Activated CD4-positive, alpha-beta T cell treated with anti-CD3 and anti-CD28 coated beads, Interleukin-2, amount 50 U/mL, for 16 hours (primary cell): ENCODE data around the gene AFF3.
"Not testable (repeated sequence)": the region's sequence is repeated elsewhere in the genome, so short reads cannot be mapped to it uniquely, and the experiment has no call there.

Experiments used
- DNase-seq: peaks from one replicate; pipeline ENCODE4 v3.0.0-alpha.2; 2020

The AFF3 gene

DNA sequence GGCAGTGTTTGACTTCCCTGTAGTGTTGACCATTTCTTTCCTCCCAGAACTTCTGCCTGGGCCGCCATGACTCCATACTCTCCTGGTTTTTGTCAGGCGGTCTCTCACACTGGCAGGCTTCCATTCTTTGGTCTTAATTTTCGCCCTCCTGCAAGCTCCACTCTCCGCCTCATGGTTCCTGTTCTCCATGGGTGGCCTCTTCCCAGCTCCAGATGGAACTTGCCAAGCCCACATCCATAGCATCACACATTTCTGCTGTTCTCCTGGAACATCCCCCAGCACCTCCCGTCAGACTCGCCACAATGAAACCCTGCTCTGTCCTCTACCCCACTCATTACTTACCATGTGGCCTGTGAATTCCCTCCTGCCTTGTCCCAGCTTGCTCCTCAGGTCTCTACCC lies 896 bp upstream of the AFF3 start:
- DNase-seq: no peak

DNA sequence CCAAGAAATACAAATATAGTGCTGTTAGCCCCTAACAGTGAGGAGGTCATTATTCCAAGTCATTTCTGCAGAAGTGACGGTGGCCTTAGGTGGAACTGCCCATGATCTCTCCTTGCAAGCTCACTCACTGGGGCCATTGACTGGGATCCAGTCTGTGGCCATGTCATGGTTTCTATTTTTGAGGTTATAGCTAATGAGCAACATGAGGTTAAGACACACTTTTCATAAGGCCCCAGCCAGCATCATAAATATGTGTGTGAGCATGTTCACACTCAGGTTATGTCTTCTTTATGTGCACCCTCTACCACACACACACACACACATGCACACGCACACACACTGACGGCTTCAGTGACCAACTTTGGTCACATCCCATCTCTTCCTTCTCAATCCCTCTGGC lies 484 bp downstream of the AFF3 start:
- DNase-seq: no peak

DNA sequence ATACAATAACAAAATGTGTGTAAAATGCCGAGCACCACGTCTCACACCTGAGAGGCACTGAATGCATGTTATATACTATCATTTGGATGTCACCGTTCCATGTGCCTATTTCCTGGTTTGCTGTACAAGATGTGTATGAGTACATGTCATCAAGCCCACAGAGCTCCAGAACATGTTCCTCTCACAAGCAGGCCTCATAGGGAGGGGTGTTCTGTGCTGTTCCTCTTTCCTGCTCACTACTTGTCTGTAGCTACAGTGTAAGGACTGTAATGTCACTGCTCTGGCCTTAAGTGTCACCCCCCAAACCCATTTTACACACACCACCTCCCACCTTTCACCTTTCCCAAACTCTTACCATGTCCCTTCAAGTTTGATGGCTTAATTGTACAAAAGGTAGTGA lies 1.8 kb downstream of the AFF3 start:
- DNase-seq: no peak

DNA sequence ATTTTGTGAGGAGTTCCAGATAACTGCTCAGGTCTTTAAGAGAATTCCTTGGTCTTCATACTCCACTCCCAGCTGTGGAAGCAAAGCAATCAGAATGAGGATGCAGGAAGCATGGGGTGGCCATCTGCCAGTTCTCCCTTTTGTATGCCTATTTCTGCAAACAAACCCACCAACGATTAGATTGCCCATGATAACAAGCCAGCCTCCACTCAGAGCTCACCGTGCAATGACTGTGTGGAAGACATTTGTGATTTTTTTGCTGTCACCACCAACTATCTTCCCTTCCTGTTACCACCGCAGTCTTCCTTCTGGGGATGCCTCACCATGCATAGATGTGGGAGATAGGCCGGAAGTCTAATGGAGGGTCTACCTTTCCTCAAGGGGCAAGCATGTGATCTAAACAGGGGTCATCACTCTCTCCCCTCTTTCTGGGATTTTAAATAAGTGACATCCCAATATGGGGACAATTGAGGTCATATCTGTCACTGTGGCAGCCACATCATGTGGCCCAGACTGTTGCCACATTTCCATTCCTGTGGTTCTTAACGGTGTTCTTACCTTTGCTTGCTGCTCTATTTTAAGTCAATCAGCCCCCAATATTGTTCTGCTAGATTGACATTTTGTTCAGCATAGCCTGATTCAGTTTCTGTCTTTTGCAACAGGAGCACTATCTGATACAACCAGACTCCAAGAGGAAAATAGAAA lies 4.4 kb downstream of the AFF3 start:
- DNase-seq: no peak

DNA sequence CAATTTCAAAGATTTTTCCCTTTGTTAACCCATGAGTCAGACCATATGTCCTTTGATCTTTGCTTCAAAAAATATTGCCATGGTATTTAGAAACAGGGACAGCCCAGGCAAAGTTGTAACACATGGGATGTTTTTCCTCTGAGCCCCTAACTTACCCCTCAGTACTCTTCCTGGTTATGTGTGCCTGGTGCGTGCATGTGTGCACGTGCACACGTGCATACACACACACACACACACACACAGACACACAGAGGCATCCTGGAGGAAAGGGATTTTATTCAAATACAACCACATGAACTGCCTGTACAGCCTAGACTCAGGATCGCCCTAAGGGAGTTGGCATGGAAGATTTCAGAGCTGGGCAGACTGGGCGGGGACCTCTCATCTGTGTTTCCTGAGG lies 5.1 kb downstream of the AFF3 start:
- DNase-seq: no peak

DNA sequence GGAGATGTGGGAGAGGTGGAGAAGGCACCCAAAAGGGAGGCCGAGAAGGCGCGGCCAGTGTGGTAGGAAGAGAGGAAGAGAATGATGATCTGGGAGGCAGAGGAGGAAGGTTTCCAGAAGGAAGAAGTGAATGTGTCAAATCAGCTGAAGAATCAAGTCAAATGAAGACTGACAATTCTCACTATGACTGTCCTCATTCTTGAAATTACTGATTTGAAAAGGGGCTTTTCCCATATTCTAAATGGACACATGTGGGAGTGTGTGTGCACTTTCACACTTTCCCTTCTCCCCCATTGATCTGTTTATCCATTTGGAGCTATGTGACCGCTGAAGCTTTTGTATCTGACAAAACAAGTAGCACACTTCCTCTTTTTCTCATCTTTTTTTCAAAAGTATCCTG lies 6.1 kb downstream of the AFF3 start:
- DNase-seq: peak; percentile 73

DNA sequence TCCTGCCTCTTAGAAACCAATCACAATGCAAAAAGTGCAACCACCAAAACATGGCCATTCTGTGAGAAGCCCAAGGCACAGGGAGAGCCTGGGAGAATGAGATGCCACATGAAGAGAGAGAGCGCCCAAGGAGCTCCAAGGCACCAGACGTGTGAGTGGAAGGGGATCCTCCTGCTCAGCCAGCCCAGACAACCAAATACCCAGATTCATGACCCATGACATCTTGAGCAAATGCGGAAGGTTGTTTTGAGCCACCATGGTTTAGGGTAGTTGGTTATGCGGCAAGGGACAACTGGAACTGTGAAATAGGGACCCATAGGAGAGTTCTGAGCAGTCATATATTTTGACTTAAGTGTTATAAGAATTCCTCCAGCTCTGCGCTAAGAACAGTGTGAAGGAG lies 7.0 kb downstream of the AFF3 start:
- no peak for DNase-seq

DNA sequence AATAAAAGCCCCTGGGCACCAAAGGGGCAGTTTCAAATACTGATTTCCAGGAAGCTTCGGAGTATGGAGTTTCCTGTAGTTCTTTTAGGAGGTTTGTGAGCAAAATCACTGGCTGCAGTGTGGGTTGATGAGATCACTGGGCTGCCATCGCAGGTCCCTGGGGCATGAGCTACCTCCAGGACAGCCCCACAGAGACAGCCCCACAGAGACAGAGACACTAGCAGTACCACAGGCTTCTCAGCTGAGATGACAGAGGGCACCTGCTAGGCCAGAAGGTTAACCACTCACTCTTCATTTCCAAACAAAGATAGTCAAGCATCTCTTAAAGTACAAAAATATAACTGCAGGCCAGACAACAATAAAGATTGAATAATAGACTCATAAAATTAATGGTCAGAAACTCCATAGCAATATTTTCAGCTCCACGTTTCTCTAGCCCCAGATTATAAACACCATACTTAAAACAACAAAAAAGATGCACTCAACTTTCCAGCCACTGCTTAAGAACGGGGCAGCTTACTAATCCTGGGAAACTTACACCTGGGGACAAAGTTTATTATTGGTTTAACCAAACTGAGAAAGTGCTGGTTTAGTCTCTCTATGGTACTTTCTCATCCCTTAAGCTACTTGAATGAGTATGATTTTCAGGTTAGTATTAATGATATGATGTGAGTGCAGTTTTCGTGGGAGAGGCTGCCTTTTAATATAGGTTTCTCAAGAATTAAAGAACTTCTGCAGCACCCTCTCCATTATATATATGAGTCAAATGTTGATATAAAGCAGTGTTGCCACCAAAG lies 11.6 kb downstream of the AFF3 start:
- DNase-seq: peak; percentile 47

DNA sequence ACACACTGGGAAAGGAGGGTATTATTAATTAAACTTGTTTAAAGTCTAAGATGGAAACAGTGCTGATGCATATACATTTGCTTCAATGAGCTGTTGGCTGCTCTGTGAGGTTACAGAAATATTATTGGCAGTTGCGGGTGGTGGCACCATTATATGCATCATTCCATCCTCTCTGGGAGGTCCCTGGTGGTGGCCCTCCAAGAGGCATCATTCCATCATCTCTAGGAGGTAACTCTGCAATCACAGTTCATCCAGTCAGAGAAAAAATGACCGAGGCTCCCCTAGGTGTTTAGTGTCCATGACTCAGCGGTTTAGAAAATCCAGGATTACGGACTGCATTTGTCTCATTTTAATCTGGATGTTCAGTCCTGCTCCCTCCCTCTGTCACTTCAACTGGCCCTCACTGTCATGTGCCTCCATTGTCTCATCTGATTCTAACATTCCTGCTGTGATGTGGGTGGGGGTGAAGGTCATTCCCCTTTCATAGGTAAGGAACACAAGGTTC lies 15.4 kb downstream of the AFF3 start:
- DNase-seq: no peak

DNA sequence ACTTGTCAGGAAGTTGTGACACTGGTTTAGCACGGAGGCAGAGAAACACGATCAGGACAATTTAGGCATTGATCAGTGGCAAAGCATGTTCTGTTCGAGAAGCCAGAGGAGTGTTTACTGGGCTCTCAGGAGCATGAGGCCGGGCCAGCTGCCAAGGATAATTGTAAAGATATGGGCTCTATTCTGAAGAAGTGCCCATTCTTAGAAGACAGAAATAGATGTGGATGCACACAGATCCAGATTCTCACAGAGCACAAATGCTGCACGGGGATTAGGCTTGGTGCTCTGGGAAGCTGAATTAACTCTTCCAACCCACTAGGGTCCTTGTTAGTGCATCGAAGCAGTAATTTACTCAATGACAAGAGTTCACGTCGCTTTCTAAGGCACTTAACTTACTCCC lies 16.2 kb downstream of the AFF3 start:
- DNase-seq: no peak

DNA sequence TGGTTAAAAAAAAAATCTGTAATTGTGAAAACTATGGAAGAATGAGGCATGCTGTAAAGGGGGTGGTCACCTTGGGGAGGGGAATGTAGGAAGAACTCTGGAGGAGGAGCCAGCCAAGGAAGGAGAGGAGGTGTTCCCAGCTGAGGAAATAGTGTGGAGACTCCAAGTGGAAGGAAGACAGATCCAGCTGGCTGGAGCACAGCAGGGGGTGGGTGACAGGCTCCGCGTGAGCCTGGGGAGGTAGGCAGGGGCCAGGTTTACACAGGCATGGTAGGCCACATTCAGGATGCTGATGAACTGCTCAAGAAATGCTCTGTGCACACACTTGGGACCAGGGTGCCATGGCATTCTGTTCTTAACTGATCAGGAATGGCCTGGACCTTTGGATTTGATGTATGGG lies 16.8 kb downstream of the AFF3 start:
- no peak for DNase-seq

DNA sequence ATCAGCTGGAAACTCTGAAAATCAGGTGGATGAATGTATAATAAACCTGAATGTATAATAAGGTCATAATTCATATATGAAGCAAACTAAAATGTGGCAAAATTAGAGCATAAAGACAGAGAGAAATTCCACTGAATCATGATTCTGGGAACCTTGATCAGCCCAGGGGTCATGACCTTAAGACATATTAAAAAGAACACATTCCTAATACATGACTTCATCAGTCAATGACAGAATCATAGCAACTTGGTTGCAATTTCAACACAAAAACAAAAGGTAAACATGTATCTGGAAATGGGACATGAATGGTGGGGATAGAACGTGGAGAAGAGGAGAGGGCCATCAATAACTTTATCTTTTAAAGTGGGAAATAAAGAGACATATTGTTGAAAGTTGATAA lies 17.6 kb downstream of the AFF3 start:
- DNase-seq: no peak

DNA sequence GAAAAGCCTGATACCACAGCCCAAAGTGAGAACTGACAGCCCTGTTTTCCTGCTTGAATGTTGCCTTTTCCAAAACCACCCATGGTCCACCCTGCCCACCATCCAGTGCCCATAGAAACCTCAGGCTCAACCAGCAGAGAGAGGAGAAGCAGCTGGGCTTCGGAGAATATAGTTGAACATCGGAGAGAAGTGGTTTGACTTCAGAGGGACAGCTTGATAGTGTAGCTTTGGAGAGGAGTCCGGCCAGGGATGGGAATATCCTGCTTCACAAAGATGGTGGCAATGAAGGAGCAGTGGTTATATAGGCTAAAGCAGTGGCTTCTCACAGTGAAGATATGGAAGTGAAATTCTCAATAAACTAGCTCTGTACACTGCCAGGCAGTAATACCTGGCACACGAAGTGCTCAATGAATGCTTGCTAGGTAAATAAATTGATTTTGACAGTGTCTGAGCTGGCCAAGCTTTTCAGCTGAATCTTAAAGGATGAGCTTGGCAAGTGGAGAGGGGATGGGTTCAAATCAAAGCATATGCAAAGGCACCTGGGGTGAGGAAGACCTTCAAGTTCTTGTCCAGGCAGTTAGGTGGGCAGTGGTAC lies 21.2 kb downstream of the AFF3 start:
- DNase-seq: no peak

DNA sequence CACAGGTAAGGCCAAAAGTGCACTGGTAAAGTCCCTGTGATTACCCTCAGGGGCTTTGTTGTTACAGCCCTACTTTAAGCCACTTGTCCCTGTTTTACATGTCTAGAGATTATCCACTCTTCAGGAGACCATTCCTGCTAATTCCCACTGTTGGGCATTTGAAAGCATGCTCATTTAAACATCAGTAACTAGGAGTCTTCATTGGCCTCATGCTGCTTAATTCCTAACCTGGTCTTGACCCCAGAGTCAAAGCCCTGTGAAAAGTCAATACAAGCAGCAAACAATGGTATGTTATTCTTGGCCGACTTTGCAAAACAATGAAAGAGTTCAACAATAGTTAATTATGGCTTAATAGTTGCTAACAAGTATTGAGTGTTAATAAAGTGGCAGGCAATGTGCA lies 23.2 kb downstream of the AFF3 start:
- DNase-seq: no peak

DNA sequence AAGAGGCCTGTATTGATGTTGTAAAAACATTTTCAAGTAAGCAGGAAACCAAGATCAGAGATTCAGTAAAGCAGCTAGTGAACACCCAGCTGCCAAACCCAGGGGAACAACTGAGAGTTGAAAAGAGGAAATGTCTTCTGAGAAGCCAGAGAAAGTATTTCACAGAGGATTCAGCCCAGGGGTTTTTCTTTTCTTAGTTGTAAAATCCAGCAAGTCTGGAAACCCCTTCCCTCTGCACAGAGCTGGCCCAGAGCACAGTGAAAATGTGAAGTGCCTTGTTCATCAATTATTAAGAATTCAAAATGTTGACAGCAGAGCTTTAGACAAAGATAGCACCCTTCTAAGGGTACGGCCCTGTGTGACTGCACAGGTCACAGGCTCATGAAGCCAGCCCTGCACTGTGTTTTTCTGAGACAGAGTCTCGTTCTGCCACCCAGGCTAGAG lies 28.4 kb downstream of the AFF3 start:
- DNase-seq: no peak

DNA sequence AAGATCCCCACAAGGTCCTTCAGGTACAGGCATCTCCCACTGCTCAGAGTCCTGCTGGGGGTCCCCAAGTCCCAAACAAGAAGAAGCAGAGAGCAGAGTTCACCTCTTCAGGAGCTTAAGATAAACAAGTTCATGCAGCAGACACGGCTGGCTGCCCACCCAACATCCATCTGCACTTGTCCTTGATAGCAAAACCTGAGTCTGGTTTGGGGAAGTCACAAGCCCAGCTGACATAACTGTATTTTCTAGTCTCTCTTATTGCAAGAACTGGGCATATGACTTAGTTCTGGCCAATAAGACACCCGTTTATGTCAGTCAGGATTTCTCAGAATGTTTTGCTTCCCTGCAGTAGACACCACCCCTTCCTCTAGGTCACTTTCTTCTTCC lies 31.8 kb downstream of the AFF3 start:
- no peak for DNase-seq

DNA sequence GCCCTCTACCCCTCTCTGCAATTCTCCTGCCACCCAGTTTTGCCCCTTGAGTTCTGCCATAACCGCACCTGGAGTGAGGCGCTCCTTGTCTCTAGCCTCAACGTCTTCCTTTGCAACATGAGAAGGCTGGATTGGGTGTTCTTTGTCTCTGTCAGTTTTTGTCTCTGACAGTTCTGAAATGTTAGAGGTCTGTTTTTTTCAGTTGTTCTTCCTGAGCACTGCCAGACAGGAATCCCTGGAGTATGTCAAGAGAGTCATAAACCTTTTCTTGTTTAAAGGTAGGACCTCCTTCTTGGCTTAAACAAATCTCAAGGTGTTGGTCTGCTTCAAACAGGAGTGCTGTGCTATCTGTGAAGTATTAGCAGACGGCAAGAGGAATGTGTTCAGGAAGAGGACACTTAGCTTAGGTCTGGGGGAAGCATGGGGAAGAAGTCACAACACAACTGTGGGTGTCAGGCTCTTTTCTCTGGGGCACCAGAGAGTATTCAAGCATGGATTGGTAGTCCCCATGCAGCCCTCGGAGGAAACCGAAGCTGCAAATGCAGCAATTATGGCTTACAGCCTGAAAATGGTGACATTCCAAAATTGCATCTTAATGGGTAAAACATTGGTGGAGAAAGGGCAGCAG lies 32.3 kb downstream of the AFF3 start:
- DNase-seq: no peak

DNA sequence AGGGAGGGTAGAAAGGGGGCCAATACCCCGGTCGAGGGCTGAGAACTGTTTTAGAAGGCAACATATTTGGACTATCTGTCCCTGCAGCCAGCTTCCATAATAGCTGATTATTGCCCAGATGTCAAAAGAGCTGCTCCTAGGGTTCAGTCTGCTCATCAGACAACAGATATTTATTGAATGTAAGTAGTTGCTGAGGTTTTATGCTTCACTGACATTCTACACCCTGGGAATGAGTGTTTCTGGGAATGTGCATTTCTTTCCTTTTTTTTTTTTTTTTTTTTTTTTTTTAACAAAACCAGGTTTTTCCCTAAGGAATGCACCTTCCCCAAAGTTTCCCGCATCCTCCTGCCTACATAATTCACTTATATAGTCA lies 33.8 kb downstream of the AFF3 start:
- DNase-seq: not testable (repeated sequence)

DNA sequence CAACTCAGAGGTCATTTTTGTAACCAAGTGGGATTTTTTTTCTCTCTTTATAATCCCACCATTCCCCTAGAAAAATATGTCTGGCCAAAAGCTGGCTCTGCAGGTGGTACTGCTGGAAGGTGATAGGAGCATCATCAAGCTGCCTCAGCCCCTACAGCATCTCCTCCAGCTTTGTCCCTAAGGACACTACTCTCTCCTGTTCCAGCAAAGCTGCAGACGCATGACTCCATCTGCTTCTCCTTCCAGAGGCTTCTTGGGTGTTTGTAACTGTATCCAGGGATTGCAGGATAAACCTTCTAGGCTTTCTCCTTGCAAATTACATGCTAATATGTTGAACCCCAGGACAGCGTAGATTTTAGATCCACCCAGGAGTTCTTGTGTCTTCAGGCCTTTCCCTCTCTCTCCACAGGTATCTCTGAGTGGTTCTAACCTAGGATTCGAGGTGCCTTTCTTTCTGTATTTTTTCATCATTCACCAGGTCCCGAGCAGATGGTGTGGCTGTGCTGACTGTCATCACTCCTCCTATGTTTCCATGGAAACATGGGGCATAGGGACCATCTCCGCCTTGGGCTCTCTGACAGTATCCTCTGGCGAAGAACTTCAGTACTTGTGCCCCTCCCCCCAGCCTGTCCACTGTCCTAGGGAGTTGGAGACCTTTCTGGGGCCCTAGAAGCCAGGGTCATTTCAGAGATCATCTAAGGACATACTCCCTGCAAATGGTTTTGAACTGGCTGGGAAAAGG lies 34.3 kb downstream of the AFF3 start:
- DNase-seq: no peak

DNA sequence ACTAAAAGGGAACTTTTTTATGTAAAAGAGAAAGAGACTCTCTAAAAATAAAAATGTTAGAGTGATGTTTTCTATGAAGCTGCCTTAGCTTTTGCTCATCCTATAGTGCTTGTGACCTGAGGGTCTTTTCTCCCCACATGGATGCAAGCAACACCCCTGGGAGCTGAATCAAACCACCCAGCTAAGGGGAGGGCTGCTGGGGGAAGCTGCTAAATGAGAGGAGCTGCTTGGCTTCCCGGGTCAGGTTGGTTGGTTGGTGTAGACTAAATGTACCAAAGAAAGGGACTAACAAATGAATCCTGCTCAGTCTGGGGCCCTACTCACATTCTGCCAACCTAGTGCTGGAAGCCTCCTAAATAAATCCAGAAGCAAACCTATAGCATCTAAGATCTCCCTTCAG lies 35.0 kb downstream of the AFF3 start:
- no peak for DNase-seq

DNA sequence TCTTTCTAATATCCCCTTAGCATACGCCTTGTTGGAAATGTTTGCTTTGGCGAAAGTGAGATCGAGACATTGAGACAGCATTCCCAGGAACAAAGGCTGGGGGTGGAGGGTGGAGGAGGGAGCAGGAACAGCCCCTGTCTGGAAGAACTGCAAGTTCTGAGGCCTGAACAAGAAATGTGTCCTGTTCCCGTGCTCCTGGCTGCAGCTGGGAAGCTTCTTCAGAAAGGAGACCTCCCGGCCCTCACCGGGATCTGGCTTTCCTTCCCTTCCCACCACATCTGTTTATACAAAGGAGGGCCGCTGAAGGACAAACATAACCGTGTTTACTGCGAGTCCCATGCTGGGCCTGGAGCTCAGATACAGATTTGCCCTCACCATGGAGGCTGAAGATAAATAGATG lies 35.9 kb downstream of the AFF3 start:
- no peak for DNase-seq

DNA sequence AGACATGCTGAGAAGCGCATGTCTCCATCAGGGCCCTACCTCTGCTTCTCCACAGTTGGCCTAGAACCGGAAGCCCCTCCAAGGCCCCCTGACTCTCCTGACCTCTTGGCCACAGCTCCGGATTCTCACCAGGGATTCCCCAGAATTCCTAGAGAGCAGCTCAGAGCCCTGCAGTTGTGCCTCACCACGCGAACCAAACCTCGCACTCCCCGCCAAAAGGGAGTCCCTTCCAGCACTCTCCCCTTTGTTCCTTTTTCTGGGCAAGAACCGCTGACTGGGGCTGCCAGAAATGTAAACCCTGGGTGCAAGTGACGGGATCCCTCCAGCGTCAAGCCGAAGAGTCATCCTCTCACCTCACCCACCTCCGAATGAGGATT lies 36.7 kb downstream of the AFF3 start:
- no peak for DNase-seq
